ENCODE measurements around the gene SLC37A2.

GRCh38 chr11:125082040-125082439 lies 18.9 kb downstream of the SLC37A2 start:
- no peak for TF ChIP-seq CTCF (IDR thresholded peaks at IDR 0.05)
- TF ChIP-seq POLR2A (IDR thresholded peaks at IDR 0.05) = no peak
